ENCODE measurements around the gene NACC2. TPM values are rescaled to one million over a fixed set of nuclear protein-coding genes. Genes with fewer than 3 reads are reported as not detected.
A peak's percentile ranks its signal among the peaks of the same experiment; 100 is the strongest.

Gene NACC2
- total RNA-seq, 2 experiments from 2014 or later: 6.0 to 6.2 TPM

DNA sequence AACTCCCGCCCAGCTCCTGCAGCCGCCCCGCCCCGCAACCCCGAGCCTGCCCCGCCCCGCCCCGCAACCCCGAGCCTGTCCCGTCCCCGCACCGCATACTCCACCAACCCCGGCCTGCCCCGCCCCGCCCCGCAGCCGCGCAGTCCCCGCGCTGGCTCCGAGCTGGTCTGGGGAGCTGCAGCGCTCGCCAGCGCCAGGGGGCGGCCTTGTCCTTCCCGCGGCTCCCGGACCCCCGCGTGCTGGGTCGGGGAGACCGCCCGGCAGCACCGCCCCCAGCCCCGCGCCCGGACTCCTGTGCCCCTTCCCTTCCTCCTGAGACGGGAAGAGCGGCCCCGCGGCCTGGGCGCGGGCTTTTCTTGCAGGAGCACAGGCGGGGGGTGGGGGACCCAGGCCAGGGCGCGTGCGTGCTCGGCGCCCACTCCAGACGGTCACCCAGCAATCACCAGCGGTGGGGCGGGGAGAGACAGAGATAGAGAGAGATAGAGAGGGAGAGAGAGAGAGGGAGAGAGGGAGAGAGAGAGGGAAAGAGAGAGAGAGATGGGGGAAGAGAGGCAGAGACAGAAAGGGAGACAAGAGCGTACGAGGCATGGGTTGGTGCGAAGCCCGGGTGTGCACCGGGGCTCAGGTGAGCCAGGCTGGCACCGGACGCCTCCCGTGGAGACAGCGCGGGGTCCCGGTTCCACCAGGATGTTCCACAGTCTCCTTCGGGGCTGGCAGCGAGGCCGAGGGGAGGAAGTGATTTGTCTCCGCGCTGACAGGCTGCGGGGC lies 38.3 kb upstream of the NACC2 start:
- H3K27me3 Mint-ChIP-seq: peaks cover 24% of the 10 kb centered on the region
- no peaks in the 10 kb centered on the region for H3K36me3 Mint-ChIP-seq (ENCODE audit: low read depth)
- ATAC-seq (peak; percentile 81), DNase-seq (peak; percentile 35)
- ChIA-PET POLR2A (no interaction called here), CTCF (interaction anchor here (0.8 to 2.3 kb wide), 5 partner anchors 8 to 165 kb away, joined by 3 to 8 read pairs (median 3); no protein-coding TSS in a partner anchor)
- TF ChIP-seq, protein P1, sequence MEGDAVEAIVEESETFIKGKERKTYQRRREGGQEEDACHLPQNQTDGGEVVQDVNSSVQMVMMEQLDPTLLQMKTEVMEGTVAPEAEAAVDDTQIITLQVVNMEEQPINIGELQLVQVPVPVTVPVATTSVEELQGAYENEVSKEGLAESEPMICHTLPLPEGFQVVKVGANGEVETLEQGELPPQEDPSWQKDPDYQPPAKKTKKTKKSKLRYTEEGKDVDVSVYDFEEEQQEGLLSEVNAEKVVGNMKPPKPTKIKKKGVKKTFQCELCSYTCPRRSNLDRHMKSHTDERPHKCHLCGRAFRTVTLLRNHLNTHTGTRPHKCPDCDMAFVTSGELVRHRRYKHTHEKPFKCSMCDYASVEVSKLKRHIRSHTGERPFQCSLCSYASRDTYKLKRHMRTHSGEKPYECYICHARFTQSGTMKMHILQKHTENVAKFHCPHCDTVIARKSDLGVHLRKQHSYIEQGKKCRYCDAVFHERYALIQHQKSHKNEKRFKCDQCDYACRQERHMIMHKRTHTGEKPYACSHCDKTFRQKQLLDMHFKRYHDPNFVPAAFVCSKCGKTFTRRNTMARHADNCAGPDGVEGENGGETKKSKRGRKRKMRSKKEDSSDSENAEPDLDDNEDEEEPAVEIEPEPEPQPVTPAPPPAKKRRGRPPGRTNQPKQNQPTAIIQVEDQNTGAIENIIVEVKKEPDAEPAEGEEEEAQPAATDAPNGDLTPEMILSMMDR (IDR thresholded peaks at IDR 0.05): peak; percentile 65
- peak overlapping the region; percentile 10 for H3K4me3 Mint-ChIP-seq
- intact Hi-C loops (cut with micrococcal nuclease): no loop called here
- no peaks in the 10 kb centered on the region for H3K9me3 Mint-ChIP-seq
- H3K27ac Mint-ChIP-seq: no peak overlapping the region
- H3K4me1 Mint-ChIP-seq (ENCODE audit: low read depth): no peaks in the 10 kb centered on the region

DNA sequence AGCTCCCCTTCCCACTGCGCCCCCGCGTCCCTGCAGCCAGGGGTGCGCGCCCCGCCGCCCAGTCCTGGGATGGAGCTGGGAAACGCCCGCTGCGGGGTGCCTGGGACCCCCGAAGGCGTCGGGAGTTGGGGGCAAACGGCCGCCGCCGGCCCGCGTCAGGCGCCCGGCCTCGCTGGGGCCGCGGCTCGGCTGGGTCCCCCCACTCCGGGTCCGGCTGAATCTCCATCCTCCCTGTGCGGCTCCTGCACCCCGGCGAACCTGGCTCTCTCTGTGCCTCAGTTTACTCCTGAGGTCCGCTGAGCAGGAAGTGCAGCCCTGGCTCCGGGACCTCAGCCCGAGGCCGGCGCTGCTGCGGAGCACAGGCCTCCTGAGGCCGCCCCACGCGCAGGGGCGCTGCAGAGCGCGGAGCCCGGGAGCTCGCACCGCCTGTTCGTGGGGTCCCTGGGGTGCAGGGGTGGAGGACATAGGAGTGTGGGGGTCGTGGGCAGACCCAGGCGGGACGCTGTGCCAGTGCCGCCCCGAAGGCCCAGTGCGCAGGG lies 37.5 kb upstream of the NACC2 start:
- POLR2A ChIA-PET: no interaction called here
- Mint-ChIP-seq H3K36me3 (ENCODE audit: low read depth) (no peaks in the 10 kb centered on the region), H3K27me3 (peaks cover 24% of the 10 kb centered on the region), H3K4me3 (no peak overlapping the region), H3K27ac (no peak overlapping the region), H3K9me3 (no peaks in the 10 kb centered on the region), H3K4me1 (ENCODE audit: low read depth) (no peaks in the 10 kb centered on the region)
- intact Hi-C loops (cut with micrococcal nuclease): no loop called here
- TF ChIP-seq, protein P1 (IDR thresholded peaks at IDR 0.05): no peak
- DNase-seq: no peak
- ATAC-seq: no peak
- CTCF ChIA-PET: interaction anchor here (1.3 to 2.3 kb wide), 3 partner anchors 9 to 165 kb away, joined by 3 to 8 read pairs (median 4); no protein-coding TSS in a partner anchor

DNA sequence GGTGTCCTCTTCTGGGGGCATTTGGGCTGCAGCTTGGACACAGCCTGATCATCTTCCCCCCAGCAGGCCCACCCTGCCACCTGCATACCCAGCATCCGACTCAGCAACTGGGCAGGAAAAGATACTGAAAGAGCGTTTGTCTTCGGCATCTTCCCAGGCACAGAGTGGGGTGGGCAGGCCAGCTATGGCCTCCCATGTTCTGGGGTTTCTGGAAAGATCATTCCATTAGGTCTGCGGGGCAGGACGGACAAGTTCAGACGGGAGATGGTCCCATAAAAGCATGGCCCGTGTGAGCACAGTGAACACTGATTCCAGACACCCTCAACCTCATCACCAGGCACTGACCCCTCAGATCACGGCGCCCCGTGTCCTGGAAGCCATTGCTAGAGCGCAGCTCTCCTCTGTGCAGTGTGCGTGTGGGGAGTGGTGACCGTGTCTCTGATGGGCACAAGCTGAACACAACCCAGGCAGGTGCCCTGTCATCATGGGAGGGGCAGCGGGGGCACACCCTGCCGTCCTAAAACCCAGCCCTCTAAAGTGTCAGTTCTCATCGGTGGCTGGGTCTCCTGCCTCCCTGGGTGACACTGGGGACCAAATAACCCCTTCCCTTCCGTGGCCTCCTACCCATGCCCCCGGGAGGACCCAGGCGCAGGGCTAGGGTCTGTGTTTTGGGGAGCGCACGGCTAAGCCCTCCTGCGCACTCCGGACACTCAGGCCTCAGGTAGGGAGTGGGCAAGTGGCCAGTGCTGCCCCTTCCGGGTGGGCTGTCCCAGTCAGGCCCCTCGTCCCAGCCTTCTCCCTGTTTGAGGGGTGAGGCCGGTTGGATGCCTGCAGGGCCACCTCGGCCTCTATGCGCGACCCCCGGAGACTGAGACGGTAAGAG lies 36.8 kb upstream of the NACC2 start:
- intact Hi-C loops (cut with micrococcal nuclease): no loop called here
- TF ChIP-seq, protein P1 (IDR thresholded peaks at IDR 0.05): no peak
- ATAC-seq (no peak), DNase-seq (no peak)
- H3K4me3 Mint-ChIP-seq: no peak overlapping the region
- no peaks in the 10 kb centered on the region for H3K36me3 Mint-ChIP-seq (ENCODE audit: low read depth)
- H3K4me1 Mint-ChIP-seq (ENCODE audit: low read depth): no peaks in the 10 kb centered on the region
- H3K9me3 Mint-ChIP-seq: no peaks in the 10 kb centered on the region
- H3K27me3 Mint-ChIP-seq: peaks cover 24% of the 10 kb centered on the region
- ChIA-PET CTCF (interaction anchor here (1.8 to 2.3 kb wide), 2 partner anchors 9 kb away, joined by 4 to 8 read pairs; no protein-coding TSS in a partner anchor), POLR2A (no interaction called here)
- no peak overlapping the region for H3K27ac Mint-ChIP-seq

DNA sequence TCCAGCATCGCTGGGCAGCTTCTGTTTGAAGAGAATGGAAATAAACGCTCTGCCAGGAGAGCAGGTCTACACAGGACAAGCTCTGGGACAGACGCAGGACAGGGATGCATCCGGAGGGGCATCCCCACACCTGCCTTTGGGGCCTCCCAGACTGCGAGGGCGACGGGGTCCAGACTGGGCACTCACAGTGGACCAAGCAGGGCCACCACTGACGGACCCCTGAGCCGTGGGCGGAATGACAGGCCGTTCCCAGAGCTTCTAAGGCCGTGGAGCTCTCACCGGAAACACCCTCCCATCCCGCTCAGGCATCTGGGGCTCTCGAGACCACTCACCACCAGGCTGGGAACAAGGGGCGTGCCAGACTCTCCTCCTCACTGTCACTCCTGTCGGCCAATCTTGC lies 34.1 kb upstream of the NACC2 start:
- TF ChIP-seq, protein P1 (IDR thresholded peaks at IDR 0.05): no peak
- POLR2A ChIA-PET: no interaction called here
- H3K27me3 Mint-ChIP-seq: peaks cover 21% of the 10 kb centered on the region
- no peaks in the 10 kb centered on the region for H3K4me1 Mint-ChIP-seq (ENCODE audit: low read depth)
- no peak for DNase-seq
- H3K9me3 Mint-ChIP-seq: no peaks in the 10 kb centered on the region
- H3K4me3 Mint-ChIP-seq: no peak overlapping the region
- CTCF ChIA-PET: no interaction called here
- H3K36me3 Mint-ChIP-seq (ENCODE audit: low read depth): no peaks in the 10 kb centered on the region
- intact Hi-C loops (cut with micrococcal nuclease): no loop called here
- no peak for ATAC-seq
- no peak overlapping the region for H3K27ac Mint-ChIP-seq

All from activated CD8-positive, alpha-beta T cell treated with anti-CD3 and anti-CD28 coated beads for 36 hours (primary cell).